Osteocyte (in vitro differentiated cells): ENCODE measurements around the gene TRIM27. TPM values are rescaled to one million over a fixed set of nuclear protein-coding genes. Genes with fewer than 3 reads are reported as not detected.
"Not testable (repeated sequence)": the region's sequence is repeated elsewhere in the genome, so short reads cannot be mapped to it uniquely, and the experiment has no call there.

Experiments used
- DNase-seq: peaks from one replicate; pipeline ENCODE4 v3.0.0; 2021; ENCODE audit warnings: mixed read lengths; ENCODE audit not compliant: unreplicated experiment; ENCODE audit errors: extremely low spot score
- H3K27ac Mint-ChIP-seq: one replicate; pipeline ENCODE4 v1.8.0; 2021; ENCODE audit warnings: mild to moderate bottlenecking, mixed read lengths; ENCODE audit not compliant: unreplicated experiment
- H3K27me3 Mint-ChIP-seq: one replicate; pipeline ENCODE4 v1.8.0; 2021; ENCODE audit warnings: mixed read lengths; ENCODE audit not compliant: unreplicated experiment
- H3K36me3 Mint-ChIP-seq: one replicate; pipeline ENCODE4 v1.8.0; 2021; ENCODE audit warnings: mixed read lengths; ENCODE audit not compliant: unreplicated experiment
- H3K4me1 Mint-ChIP-seq: one replicate; pipeline ENCODE4 v1.8.0; 2021; ENCODE audit warnings: mixed read lengths; ENCODE audit not compliant: unreplicated experiment
- H3K4me3 Mint-ChIP-seq: one replicate; pipeline ENCODE4 v1.8.0; 2021; ENCODE audit warnings: mild to moderate bottlenecking, moderate library complexity, mixed read lengths; ENCODE audit not compliant: unreplicated experiment
- H3K9me3 Mint-ChIP-seq: one replicate; pipeline ENCODE4 v1.8.0; 2021; ENCODE audit warnings: mixed read lengths; ENCODE audit not compliant: unreplicated experiment
- CTCF ChIP-seq: fragments of 200-600 bp; sonication (generic); IDR thresholded peaks from 2 replicates; pipeline ENCODE4 v1.5.0; 2021; ENCODE audit warnings: antibody characterized with exemption, mild to moderate bottlenecking, moderate library complexity
- total RNA-seq: library from RNA; stranded (reverse); gene quantifications from 2 replicates; pipeline ENCODE4 v1.2.1, GENCODE V29; 2021

The TRIM27 gene
- total RNA-seq, 1 donor from 2014 or later, result 58.3 TPM

DNA sequence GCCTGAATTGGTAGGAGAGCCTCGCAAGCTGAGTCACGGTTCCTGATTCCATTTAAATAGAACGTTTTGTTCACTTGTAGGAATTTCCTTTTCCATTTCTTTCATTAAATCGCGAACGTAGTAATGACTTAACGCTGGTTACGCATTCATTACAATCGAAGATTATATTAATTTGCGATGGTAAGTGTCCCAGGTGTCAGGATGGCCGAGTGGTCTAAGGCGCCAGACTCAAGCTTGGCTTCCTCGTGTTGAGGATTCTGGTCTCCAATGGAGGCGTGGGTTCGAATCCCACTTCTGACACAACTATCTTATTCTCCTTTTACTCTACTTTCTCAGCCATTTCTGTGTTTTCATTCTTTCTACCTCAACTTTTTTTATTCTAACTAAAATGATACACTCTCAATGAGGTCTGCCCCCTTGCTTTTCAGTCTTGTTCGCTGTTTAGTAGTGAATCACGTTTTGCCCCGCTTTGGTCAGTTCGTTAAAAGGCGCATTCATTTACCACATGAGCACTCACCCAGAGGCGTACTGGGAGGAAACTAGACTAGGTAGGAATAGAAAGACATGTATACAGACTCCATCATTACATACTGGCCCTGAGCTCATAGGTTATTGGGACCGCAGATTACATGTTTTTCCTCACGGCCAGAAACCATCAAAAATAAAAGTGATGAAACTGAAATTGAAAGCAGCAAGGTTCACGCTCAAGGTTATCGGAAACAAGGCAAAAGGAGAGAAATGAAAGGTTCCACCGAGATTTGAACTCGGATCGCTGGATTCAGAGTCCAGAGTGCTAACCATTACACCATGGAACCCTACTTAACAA, 17.3 kb upstream of the TRIM27 start:
- peaks cover 37% of the 10 kb centered on the region for H3K4me1 Mint-ChIP-seq
- DNase-seq, result peak; percentile 90
- H3K36me3 Mint-ChIP-seq, result no peaks in the 10 kb centered on the region
- peak overlapping the region; percentile 91 for H3K27ac Mint-ChIP-seq
- H3K27me3 Mint-ChIP-seq, result no peaks in the 10 kb centered on the region
- no peaks in the 10 kb centered on the region for H3K9me3 Mint-ChIP-seq
- no peak for TF ChIP-seq CTCF
- peak overlapping the region; percentile 88 for H3K4me3 Mint-ChIP-seq

- peak overlapping the region; percentile 88 for H3K4me3 Mint-ChIP-seq
- peaks cover 37% of the 10 kb centered on the region for H3K4me1 Mint-ChIP-seq
- H3K36me3 Mint-ChIP-seq, result no peaks in the 10 kb centered on the region
- DNase-seq, result no peak
- TF ChIP-seq CTCF, result no peak
- no peaks in the 10 kb centered on the region for H3K27me3 Mint-ChIP-seq
- peak overlapping the region; percentile 91 for H3K27ac Mint-ChIP-seq
- no peaks in the 10 kb centered on the region for H3K9me3 Mint-ChIP-seq
Measured at GRCh38 chr6:28940294-28940857, 16.6 kb upstream of the TRIM27 start.

GRCh38 chr6:28933069-28933468, 9.3 kb upstream of the TRIM27 start:
- no peak for DNase-seq
- Mint-ChIP-seq H3K27ac (no peak overlapping the region), H3K4me1 (no peaks in the 10 kb centered on the region), H3K9me3 (no peaks in the 10 kb centered on the region), H3K4me3 (no peak overlapping the region), H3K36me3 (no peaks in the 10 kb centered on the region), H3K27me3 (peaks cover 18% of the 10 kb centered on the region)
- no peak for TF ChIP-seq CTCF

GRCh38 chr6:28929887-28930620, 6.3 kb upstream of the TRIM27 start:
- Mint-ChIP-seq H3K36me3 (no peaks in the 10 kb centered on the region), H3K27me3 (peaks cover 18% of the 10 kb centered on the region), H3K9me3 (no peaks in the 10 kb centered on the region), H3K4me3 (no peak overlapping the region), H3K4me1 (no peaks in the 10 kb centered on the region), H3K27ac (no peak overlapping the region)
- no peak for TF ChIP-seq CTCF
- no peak for DNase-seq

DNA sequence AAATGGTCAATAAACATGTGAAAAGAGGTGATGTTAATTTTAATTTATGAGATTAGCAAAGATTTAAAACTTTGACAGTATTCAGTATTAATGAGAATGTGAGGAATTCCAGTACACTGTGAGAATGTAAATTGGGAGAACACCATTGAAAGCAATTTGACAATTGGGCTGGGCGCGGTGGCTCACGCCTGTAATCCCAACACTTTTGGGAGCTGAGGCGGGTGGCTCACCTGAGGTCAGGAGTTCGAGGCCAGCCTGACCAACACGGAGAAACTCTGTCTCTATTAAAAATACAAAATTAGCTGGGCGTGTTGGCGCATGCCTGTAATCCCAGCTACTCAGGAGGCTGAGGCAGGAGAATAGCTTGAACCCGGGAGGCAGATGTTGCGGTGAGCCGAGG, 5.6 kb upstream of the TRIM27 start:
- not testable (repeated sequence) for H3K36me3 Mint-ChIP-seq, H3K27ac Mint-ChIP-seq, H3K4me3 Mint-ChIP-seq, DNase-seq, H3K9me3 Mint-ChIP-seq, H3K4me1 Mint-ChIP-seq
- H3K27me3 Mint-ChIP-seq, result peaks cover 18% of the 10 kb centered on the region
